HUDEP-2 (cell line): Measurements from ENCODE around the gene C19orf25.

ENCODE experiments used
- DNase-seq, 76 experiments: peaks; one replicate each; lab custom pipeline; 2025; ENCODE audit not compliant: unreplicated experiment in 76 of 76; lab: John Stamatoyannopoulos, UW

Gene C19orf25

DNA sequence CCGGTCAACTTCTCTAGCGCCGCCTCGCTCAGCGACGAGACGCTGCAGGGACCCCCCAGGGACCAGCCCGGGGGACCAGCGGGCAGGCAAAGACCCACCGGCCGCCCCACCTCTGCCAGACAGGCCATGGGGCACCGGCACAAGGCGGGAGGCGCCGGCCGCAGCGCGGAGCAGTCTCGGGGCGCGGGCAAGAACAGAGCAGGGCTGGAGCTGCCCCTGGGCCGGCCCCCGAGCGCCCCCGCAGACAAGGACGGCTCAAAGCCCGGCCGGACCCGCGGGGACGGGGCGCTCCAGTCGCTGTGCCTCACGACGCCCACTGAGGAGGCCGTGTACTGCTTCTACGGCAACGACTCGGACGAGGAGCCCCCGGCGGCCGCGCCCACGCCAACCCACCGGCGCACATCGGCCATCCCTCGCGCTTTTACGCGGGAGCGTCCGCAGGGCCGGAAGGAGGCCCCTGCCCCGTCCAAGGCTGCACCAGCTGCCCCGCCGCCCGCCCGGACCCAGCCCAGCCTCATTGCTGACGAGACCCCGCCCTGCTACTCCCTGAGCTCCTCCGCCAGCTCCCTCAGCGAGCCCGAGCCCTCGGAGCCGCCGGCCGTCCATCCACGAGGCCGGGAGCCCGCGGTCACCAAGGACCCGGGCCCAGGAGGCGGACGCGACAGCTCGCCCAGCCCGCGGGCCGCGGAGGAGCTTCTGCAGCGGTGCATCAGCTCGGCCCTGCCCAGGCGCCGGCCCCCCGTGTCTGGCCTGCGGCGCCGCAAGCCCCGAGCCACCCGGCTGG, 11.3 kb downstream of the C19orf25 start:
- DNase-seq: peak in 47 of 76 experiments; percentile 26 to 92 (median 54)

GRCh38 chr19:1467215-1467489, 11.9 kb downstream of the C19orf25 start:
- peak in 1 of 76 experiments; percentile 61 for DNase-seq

- DNase-seq: no peak
Observed at GRCh38 chr19:1466461-1467214, 12.4 kb downstream of the C19orf25 start.

GRCh38 chr19:1466018-1466460, 13.0 kb downstream of the C19orf25 start:
- DNase-seq: no peak

- peak in 37 of 76 experiments; percentile 21 to 69 (median 48) for DNase-seq
Observed at GRCh38 chr19:1465191-1466016, 13.6 kb downstream of the C19orf25 start.

- no peak for DNase-seq
Observed at GRCh38 chr19:1461862-1462261, 17.2 kb downstream of the C19orf25 start.

- DNase-seq: no peak
Observed at GRCh38 chr19:1460033-1460995, 18.7 kb downstream of the C19orf25 start.

DNA sequence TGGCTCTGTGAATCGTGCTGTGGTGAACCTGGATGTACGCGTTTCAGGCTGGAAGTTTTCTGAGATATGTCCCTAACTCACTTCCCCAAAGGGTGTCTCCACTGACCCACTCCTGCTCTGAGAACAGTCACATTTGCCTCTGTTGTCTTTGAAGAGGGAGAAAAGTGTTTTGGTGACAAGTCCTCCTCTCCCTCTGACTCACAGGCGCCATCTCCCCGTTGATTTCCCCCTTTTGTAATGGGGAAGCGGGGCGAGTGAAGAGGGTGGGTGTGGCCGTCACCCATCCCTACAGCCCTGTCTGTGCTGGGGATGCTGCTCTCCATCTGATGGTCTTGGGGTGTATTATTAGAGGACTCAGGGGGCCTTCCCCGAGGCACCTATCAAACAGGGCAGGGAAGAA, 19.5 kb downstream of the C19orf25 start:
- DNase-seq: no peak

- DNase-seq: no peak
Observed at GRCh38 chr19:1457892-1458291, 21.1 kb downstream of the C19orf25 start.

DNA sequence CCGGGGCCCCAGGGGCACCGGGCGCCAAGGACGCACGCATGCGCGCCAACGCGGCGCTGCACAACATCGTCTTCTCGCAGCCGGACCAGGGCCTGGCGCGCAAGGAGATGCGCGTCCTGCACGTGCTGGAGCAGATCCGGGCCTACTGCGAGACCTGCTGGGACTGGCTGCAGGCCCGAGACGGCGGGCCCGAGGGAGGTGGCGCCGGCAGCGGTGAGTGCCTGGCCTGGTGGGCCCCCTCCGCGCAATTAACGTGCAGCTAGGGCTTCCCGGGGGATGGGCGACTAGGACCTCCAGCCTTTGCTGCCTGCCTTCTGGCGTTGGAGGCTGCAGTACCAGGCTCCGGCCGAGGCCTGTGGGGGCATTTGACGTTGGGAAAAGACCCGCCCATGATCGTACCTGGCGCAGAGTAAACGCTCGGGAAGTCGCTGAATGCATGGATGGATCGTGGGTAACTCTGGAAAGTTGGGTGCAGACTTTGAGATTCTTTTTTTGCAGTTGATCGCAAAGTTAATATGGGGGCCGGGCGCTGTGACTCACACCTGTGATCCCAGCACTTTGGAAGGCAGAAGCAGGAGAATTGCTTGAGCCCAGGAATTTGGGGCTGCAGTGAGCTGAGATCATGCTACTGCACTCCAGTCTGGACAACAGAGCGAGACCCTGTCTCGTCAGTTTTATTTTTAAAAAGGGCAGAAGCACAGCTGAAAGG, 21.8 kb downstream of the C19orf25 start:
- DNase-seq: no peak

- no peak for DNase-seq
Observed at GRCh38 chr19:1456121-1456900, 22.7 kb downstream of the C19orf25 start.

DNA sequence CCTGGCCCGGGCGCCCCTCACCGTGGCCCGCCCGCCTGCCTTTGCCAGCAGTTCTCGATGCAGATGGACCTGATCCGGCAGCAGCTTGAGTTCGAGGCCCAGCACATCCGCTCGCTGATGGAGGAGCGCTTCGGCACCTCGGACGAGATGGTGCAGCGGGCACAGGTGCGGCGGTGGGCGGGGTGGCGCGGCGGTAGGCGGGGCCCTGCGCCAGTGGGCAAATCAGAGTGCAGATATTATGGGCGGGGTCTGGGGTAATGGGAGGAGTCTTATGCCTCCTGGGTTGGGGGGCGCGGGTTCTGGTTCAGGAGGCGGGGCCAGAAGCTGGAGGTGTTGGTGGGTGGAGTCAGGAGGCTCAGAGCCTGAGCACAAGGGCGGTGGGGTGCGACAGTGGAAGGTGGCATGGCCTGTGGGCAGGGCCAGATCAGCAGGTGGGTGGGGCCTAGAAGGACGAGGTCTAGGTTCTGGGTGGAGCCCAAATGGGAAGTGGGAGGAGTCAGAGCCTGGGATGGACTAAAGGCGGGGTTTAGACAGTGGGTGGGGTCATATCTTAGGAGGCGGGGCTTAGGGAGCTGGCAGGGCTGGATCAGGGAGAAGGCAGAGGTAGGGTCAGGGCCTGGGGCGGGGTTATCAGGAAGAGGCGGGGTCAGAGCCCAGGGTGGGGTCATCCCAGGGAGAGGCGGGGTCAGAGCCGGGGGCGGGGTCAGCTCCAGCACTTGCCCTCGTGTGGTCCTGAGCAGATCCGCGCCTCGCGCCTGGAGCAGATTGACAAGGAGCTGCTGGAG, 23.5 kb downstream of the C19orf25 start:
- peak in 74 of 76 experiments; percentile 49 to 99 (median 94) for DNase-seq

DNA sequence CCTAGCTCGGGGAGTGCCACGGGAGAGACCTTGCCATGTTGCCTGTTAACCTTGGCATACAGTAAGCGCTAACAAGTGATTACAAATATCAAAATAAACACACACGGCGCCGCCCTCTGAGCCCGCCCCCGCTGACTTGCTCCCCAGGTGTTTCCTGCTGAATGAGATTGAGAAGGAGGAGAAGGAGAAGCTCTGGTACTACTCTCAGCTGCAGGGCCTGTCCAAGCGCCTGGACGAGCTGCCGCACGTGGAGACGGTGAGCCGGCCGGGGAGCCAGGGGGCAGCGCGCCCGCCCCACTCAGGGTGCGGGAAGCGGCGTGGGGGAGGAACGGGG, 24.0 kb downstream of the C19orf25 start:
- peak in 35 of 76 experiments; percentile 12 to 79 (median 41) for DNase-seq

- DNase-seq: peak in 38 of 76 experiments; percentile 16 to 79 (median 45)
Observed at GRCh38 chr19:1453525-1454364, 25.3 kb downstream of the C19orf25 start.

DNA sequence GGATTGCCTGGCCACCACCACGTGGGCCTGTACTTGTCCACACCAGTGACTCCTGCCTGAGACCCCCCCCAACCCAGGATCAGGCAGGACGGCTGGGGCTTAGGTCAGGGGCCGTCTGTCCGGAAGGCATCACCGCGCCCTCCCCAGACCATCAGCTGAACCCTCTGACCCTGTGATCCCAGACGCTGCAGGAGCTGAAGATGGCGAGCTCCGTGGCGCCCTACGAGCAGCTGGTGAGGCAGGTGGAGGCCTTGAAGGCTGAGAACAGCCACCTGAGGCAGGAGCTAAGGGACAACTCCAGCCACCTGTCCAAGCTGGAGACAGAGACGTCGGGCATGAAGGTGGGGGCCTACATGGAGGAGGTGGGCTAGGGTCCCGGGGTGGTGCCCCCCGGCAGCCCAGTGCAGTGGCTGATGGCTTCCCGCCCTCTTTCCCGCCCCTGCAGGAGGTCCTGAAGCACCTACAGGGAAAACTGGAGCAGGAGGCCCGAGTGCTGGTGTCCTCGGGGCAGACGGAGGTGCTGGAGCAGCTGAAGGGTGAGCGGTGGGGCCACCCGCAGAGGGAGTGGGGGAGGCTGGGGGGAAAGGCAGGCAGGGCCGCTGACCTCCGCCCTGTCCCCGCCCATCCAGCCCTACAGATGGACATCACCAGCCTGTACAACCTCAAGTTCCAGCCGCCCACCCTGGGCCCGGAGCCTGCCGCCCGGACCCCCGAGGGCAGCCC, 26.1 kb downstream of the C19orf25 start:
- DNase-seq: no peak
